ENCODE data around the gene URAD. TPM values are rescaled to one million over a fixed set of nuclear protein-coding genes. Genes with fewer than 3 reads are reported as not detected.

Gene URAD
- total RNA-seq, 1 experiment from 2014 or later = not detected

DNA sequence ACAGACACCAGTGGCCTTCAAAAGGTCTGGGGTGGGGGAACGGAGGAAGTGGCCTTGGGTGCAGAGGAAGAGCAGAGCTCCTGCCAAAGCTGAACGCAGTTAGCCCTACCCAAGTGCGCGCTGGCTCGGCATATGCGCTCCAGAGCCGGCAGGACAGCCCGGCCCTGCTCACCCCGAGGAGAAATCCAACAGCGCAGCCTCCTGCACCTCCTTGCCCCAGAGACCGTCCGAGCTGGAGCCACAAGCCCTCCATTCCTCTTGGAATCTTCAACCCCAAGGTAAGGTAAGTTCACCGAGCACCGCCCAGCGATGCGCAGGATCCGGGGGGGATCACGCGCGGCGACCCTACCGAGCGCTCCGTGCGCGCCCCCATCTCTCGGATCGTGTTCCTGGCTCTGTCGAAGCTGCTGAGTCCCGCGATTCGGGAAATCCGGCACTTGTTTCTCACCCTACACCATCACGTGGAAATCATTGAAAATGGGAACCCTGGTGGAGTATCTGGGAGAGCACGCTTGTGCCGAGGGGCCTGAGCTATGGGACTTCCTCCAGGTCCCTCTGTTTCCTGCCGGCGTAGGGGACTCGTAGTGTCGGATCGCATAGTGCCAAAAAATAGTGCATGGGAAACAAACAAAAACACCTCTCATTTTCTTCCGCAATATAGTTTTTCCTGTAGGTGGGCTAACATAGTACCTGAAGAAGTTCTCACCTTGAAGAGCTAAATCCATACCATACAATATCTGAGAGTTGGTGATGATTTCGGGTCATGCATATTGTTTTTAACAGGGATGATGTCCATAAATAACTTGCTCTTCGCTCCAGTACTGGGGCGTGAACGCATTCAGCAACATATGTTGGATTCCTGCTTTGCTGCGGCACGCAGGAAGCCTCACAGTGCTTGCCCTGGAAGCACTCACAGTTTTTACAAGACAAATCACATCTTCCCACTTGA, 59.4 kb downstream of the URAD start:
- peak; percentile 57 for DNase-seq
- H3K36me3 ChIP-seq (replicated peaks; ENCODE audit: control insufficient read depth, insufficient read depth, low read length) = no peaks in the 10 kb centered on the region
- no peak overlapping the region for H3K4me3 ChIP-seq (ENCODE audit: insufficient read depth, low read depth, low read length)
- H3K27me3 ChIP-seq (ENCODE audit: control insufficient read depth, insufficient read depth, low read length) = peaks cover 92% of the 10 kb centered on the region

DNA sequence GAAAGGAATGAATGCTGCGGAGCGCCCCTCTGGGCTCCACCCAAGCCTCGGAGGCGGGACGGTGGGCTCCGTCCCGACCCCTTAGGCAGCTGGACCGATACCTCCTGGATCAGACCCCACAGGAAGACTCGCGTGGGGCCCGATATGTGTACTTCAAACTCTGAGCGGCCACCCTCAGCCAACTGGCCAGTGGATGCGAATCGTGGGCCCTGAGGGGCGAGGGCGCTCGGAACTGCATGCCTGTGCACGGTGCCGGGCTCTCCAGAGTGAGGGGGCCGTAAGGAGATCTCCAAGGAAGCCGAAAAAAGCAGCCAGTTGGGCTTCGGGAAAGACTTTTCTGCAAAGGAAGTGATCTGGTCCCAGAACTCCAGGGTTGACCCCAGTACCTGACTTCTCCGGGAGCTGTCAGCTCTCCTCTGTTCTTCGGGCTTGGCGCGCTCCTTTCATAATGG, 60.1 kb downstream of the URAD start:
- DNase-seq = peak; percentile 59
- Histone ChIP-seq H3K36me3 (replicated peaks; ENCODE audit: control insufficient read depth, insufficient read depth, low read length) (no peaks in the 10 kb centered on the region), H3K4me3 (ENCODE audit: insufficient read depth, low read depth, low read length) (no peak overlapping the region), H3K27me3 (ENCODE audit: control insufficient read depth, insufficient read depth, low read length) (peaks cover 93% of the 10 kb centered on the region)

Other genes with a start within 250 kb of the URAD start
- not detected in 2 replicates for gene GSX1, start 196.2 kb downstream of the URAD start, total RNA-seq (2014; rRNA removed; shearing (Covaris generic))
- gene PDX1, start 68.7 kb downstream of the URAD start, total RNA-seq (2014; rRNA removed; shearing (Covaris generic)) = not detected in 2 replicates
- gene CDX2, start 19.4 kb downstream of the URAD start, total RNA-seq (2014; rRNA removed; shearing (Covaris generic)) = 0.04 TPM in 1 of 2 replicates, not detected in the other
- 0.03 and 0.22 TPM in 2 replicates for gene FLT3, start 111.9 kb upstream of the URAD start, total RNA-seq (2014; rRNA removed; shearing (Covaris generic))
- gene PAN3, start 149.9 kb upstream of the URAD start, total RNA-seq (2014; rRNA removed; shearing (Covaris generic)) = 15.8 and 23.5 TPM in 2 replicates

Measured in H7 (cell line).